SU-DHL-6 (cell line): ENCODE data around the gene SOX15.

Source experiments
- H2AFZ ChIP-seq: fragments of 200-600 bp; sonication (generic); 2 replicates; pipeline ENCODE4 v1.6.1; 2014; ENCODE audit warnings: low read depth, mild to moderate bottlenecking, moderate library complexity, mixed read lengths, antibody characterized with exemption, low read length; ENCODE audit not compliant: severe bottlenecking
- H3F3A ChIP-seq: fragments of 200-600 bp; shearing (Covaris generic); 2 replicates; pipeline ENCODE4 v1.6.0; 2016; ENCODE audit warnings: antibody characterized with exemption, mild to moderate bottlenecking; ENCODE audit not compliant: insufficient read depth
- H3K27ac ChIP-seq: fragments of 200-600 bp; sonication (generic); 2 replicates; pipeline ENCODE4 v1.5.1; 2016; ENCODE audit warnings: low read depth, mild to moderate bottlenecking, low read length, moderate library complexity, mixed read lengths
- H3K27me3 ChIP-seq: fragments of 200-600 bp; sonication (generic), shearing (Covaris generic); 2 replicates; pipeline ENCODE4 v1.6.0; 2014; ENCODE audit warnings: mild to moderate bottlenecking, low read length
- H3K36me3 ChIP-seq: fragments of 200-600 bp; sonication (generic); 2 replicates; pipeline ENCODE4 v1.6.1; 2014; ENCODE audit warnings: mild to moderate bottlenecking, low read length, mixed read lengths
- H3K4me2 ChIP-seq: fragments of 300-600, 200-600 bp; shearing (Covaris generic), sonication (generic); 2 replicates; pipeline ENCODE4 v1.6.0; 2014; ENCODE audit warnings: low read length, low read depth, mild to moderate bottlenecking; ENCODE audit not compliant: poor library complexity, severe bottlenecking
- H3K4me3 ChIP-seq: fragments of 200-600 bp; sonication (generic); 2 replicates; pipeline ENCODE4 v1.5.1; 2014; ENCODE audit warnings: antibody characterized with exemption, low read length, mild to moderate bottlenecking, mixed read lengths; ENCODE audit not compliant: insufficient read depth, poor library complexity, severe bottlenecking
- H3K79me2 ChIP-seq: fragments of 200-600 bp; sonication (generic); 2 replicates; pipeline ENCODE4 v1.6.1; 2014; ENCODE audit warnings: mild to moderate bottlenecking, low read length, moderate library complexity; ENCODE audit not compliant: insufficient read depth
- H3K9ac ChIP-seq: fragments of 200-600 bp; sonication (generic); 2 replicates; pipeline ENCODE4 v1.7.0; 2014; ENCODE audit warnings: mild to moderate bottlenecking, low read length
- H3K9me2 ChIP-seq: fragments of 200-600 bp; sonication (generic); replicated peaks from 2 replicates; pipeline ENCODE4 v1.6.1; 2014; ENCODE audit warnings: low read length; ENCODE audit not compliant: insufficient read depth
- H3K9me3 ChIP-seq: fragments of 200-600 bp; sonication (generic); 2 replicates; pipeline ENCODE4 v1.6.1; 2014; ENCODE audit warnings: low read length, mixed read lengths; ENCODE audit not compliant: insufficient read depth
- H4K20me1 ChIP-seq: fragments of 200-600 bp; sonication (generic); 2 replicates; pipeline ENCODE4 v1.6.1; 2014; ENCODE audit warnings: low read depth, mild to moderate bottlenecking, antibody characterized with exemption, low read length, moderate library complexity, mixed read lengths
- EZH2phosphoT487 ChIP-seq: fragments of 200-600 bp; sonication (generic), shearing (Covaris generic); conservative IDR thresholded peaks from 2 replicates; pipeline ENCODE4 v1.6.1; 2018; ENCODE audit warnings: mild to moderate bottlenecking, antibody characterized with exemption, low read length, moderate library complexity, mixed read lengths
- TF ChIP-seq, protein P1 (sequence below): fragments of 200-600 bp; sonication (generic); IDR thresholded peaks from one replicate; pipeline ENCODE4 v1.5.1; 2017; ENCODE audit warnings: antibody characterized with exemption, mild to moderate bottlenecking, low read length, moderate library complexity; ENCODE audit not compliant: insufficient read depth, poor library complexity, severe bottlenecking

SOX15 gene

DNA sequence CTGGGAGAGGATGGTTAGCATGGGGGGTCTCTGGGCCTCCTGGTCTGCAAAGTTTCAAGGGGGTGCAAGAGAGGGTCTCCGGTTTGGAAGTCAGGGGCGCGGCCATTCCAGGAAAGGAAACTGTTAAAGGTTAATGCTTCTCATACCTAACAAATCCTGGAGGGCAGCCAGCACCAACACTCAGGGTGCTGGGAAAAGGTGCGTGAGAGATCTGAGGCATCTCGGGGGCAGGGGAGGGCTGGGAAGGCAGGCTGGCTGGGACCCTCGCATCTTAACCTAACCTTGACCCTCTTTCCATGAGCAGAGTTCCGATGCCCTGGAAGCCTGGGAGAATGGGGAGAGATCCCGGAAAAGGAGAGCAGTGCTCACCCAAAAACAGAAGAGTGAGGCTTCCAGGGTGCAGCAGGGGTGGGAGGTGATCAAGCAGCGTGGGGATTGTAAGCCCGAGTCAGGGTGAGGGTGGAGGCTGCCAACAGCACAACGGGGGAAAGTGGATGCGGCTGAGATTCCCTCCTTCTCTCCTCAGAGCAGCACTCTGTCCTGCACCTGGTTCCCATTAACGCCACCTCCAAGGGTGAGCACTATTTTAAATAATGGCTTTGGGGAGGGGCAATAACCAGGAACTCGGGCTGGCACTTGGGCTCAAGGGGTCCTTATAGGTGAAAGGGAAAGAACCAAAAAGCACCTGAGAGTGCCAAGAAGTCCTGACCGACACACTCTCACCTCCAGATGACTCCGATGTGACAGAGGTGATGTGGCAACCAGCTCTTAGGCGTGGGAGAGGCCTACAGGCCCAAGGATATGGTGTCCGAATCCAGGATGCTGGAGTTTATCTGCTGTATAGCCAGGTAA, 30.3 kb downstream of the SOX15 start:
- Histone ChIP-seq H3K4me3 (no peak overlapping the region), H3F3A (no peaks in the 10 kb centered on the region), H2AFZ (no peak overlapping the region), H3K9me3 (no peaks in the 10 kb centered on the region), H3K36me3 (0 out of 2 replicates have a peak, but pooled peaks cover 2% of the 10 kb centered on the region), H3K79me2 (peaks cover 27% of the 10 kb centered on the region), H3K4me2 (no peak overlapping the region), H3K9ac (no peak overlapping the region), H3K27me3 (no peaks in the 10 kb centered on the region), H4K20me1 (no peaks in the 10 kb centered on the region), H3K9me2 (no peaks in the 10 kb centered on the region), H3K27ac (no peak overlapping the region)
- TF ChIP-seq, protein P1, sequence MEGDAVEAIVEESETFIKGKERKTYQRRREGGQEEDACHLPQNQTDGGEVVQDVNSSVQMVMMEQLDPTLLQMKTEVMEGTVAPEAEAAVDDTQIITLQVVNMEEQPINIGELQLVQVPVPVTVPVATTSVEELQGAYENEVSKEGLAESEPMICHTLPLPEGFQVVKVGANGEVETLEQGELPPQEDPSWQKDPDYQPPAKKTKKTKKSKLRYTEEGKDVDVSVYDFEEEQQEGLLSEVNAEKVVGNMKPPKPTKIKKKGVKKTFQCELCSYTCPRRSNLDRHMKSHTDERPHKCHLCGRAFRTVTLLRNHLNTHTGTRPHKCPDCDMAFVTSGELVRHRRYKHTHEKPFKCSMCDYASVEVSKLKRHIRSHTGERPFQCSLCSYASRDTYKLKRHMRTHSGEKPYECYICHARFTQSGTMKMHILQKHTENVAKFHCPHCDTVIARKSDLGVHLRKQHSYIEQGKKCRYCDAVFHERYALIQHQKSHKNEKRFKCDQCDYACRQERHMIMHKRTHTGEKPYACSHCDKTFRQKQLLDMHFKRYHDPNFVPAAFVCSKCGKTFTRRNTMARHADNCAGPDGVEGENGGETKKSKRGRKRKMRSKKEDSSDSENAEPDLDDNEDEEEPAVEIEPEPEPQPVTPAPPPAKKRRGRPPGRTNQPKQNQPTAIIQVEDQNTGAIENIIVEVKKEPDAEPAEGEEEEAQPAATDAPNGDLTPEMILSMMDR = no peak
- no peak for TF ChIP-seq EZH2phosphoT487

DNA sequence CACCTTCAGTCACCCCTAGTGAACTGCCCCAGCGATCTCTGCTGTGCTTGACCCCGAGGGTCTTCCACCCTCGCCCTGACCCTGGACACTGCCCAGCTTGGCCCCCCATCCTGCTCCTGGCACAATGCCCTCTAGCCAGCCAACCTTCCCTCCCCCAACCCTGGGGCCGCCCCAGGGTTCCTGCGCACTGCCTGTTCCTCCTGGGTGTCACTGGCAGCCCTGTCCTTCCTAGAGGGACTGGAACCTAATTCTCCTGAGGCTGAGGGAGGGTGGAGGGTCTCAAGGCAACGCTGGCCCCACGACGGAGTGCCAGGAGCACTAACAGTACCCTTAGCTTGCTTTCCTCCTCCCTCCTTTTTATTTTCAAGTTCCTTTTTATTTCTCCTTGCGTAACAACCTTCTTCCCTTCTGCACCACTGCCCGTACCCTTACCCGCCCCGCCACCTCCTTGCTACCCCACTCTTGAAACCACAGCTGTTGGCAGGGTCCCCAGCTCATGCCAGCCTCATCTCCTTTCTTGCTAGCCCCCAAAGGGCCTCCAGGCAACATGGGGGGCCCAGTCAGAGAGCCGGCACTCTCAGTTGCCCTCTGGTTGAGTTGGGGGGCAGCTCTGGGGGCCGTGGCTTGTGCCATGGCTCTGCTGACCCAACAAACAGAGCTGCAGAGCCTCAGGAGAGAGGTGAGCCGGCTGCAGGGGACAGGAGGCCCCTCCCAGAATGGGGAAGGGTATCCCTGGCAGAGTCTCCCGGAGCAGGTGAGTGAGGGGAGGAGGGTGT, 31.2 kb downstream of the SOX15 start, which contains the start of gene TNFSF13:
TSS of gene TNFSF13 (plus strand) at position 207 of the 776 bp plus-strand sequence. CDS start at position 497, 290 bp downstream.
- Histone ChIP-seq H3K27ac (no peak within 1 kb of the TSS), H3K4me2 (no peak within 1 kb of the TSS), H3K9ac (no peak within 1 kb of the TSS), H2AFZ (no peak within 1 kb of the TSS), H3K27me3 (no peaks in the 10 kb centered on the region), H3K79me2 (peaks cover 19% of the 10 kb centered on the region), H3F3A (no peaks in the 10 kb centered on the region), H4K20me1 (no peaks in the 10 kb centered on the region), H3K9me2 (no peaks in the 10 kb centered on the region), H3K4me3 (no peak within 1 kb of the TSS), H3K36me3 (no peaks in the 10 kb centered on the region), H3K9me3 (no peaks in the 10 kb centered on the region)
- no peak for TF ChIP-seq EZH2phosphoT487

DNA sequence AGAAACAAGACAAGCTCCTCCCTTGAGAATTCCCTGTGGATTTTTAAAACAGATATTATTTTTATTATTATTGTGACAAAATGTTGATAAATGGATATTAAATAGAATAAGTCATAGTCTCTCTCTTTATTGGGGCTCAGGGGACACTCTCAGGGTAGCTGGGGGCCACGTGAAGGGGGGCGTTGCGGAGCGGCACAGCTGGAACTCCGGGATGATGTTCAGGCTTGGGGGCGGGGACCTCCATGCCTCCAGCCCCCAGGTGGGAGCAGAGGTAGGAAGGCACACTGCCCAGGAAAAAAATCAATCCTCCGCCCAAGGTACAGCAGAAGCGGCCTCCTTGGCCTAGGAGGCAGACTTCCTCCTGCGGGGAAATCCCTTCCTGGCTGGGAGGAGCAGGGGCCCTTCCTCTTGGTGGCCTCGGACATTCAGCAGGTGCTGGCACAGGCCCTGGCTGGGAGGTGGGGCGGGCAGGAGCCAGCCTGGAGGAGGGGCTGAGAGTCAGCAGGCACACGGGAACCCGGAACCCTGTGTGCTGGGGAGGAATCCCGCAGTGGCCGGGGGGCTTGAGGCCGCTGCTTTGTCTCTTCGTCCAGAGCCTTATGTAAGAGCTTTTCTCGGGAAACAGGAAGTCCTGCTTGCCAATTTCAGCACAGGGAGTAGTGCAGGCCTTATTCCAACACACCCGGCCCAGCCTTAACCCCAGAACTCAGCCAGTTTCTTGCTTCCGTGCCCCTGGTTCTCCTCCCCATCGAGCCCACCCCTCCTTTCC, 31.9 kb downstream of the SOX15 start:
- Histone ChIP-seq H3K27ac (no peak overlapping the region), H3K4me2 (no peak overlapping the region), H3K9ac (no peak overlapping the region), H3K36me3 (no peaks in the 10 kb centered on the region), H3F3A (no peaks in the 10 kb centered on the region), H3K4me3 (no peak overlapping the region), H2AFZ (no peak overlapping the region), H3K9me3 (no peaks in the 10 kb centered on the region), H3K9me2 (no peaks in the 10 kb centered on the region), H3K27me3 (no peaks in the 10 kb centered on the region), H4K20me1 (no peaks in the 10 kb centered on the region), H3K79me2 (peaks cover 12% of the 10 kb centered on the region)
- no peak for TF ChIP-seq EZH2phosphoT487
- TF ChIP-seq, protein P1 = no peak
